HG02943 (cell line): Measurements from ENCODE around the gene DOK7.

ENCODE experiments used
- ATAC-seq: cut with Tn5 transposase; IDR thresholded peaks from one replicate; pipeline ENCODE4 v1.9.1; 2021; ENCODE audit warnings: mild to moderate bottlenecking, low read depth, moderate library complexity; ENCODE audit not compliant: unreplicated experiment

DOK7 gene

GRCh38 chr4:3473181-3473950 lies 10.3 kb downstream of the DOK7 start:
- no peak for ATAC-seq

- no peak for ATAC-seq
Observed at GRCh38 chr4:3473996-3474765, 11.1 kb downstream of the DOK7 start.

- ATAC-seq = no peak
Observed at GRCh38 chr4:3475041-3475712, 12.1 kb downstream of the DOK7 start.

- ATAC-seq = no peak
Observed at GRCh38 chr4:3475713-3476260, 12.7 kb downstream of the DOK7 start.

- ATAC-seq = no peak
Observed at GRCh38 chr4:3476341-3476747, 13.2 kb downstream of the DOK7 start.

GRCh38 chr4:3476936-3477749 lies 14.0 kb downstream of the DOK7 start:
- no peak for ATAC-seq

GRCh38 chr4:3477750-3478430 lies 14.8 kb downstream of the DOK7 start:
- ATAC-seq = no peak

- no peak for ATAC-seq
Observed at GRCh38 chr4:3478446-3479357, 15.6 kb downstream of the DOK7 start.

- no peak for ATAC-seq
Observed at GRCh38 chr4:3479358-3480101, 16.4 kb downstream of the DOK7 start.

- no peak for ATAC-seq
Observed at GRCh38 chr4:3480528-3481112, 17.5 kb downstream of the DOK7 start.

GRCh38 chr4:3481113-3481531 lies 18.0 kb downstream of the DOK7 start:
- no peak for ATAC-seq

- ATAC-seq = no peak
Observed at GRCh38 chr4:3481783-3482393, 18.8 kb downstream of the DOK7 start.

GRCh38 chr4:3482707-3483106 lies 19.6 kb downstream of the DOK7 start:
- ATAC-seq = no peak

- no peak for ATAC-seq
Observed at GRCh38 chr4:3483471-3483921, 20.4 kb downstream of the DOK7 start.

GRCh38 chr4:3484057-3484973 lies 21.2 kb downstream of the DOK7 start:
- ATAC-seq = no peak
